Muscle of back (tissue), 13 donors: ENCODE measurements around the gene MAMDC4. TPM values are rescaled to one million over a fixed set of nuclear protein-coding genes. Genes with fewer than 3 reads are reported as not detected.
A peak's percentile ranks its signal among the peaks of the same experiment; 100 is the strongest.
"Not testable (repeated sequence)": the region's sequence is repeated elsewhere in the genome, so short reads cannot be mapped to it uniquely, and the experiment has no call there.

Experiments
- DNase-seq, 3 donors: peaks; one replicate each; pipeline versions ENCODE4 v3.0.0 to v3.0.0-alpha.2; 2013
- long read RNA-seq, 9 donors: transcript quantifications; one replicate each; lab custom pipeline, GENCODE V29; 2026
- polyA plus RNA-seq, 10 donors: library from polyadenylated mRNA; unstranded; fragments of 120-200 nt; gene quantifications; one replicate each; pipeline ENCODE4 v1.2.1, GENCODE V29; 2013; ENCODE audit not compliant: insufficient read length in 10 of 10

MAMDC4 gene
- 1 to 10 TPM; 2.0 to 5.6 (median 3.9) TPM for polyA plus RNA-seq
- long read RNA-seq, donor 1, partial matches to known transcripts = 111 of 432 reads
- long read RNA-seq, donor 1, other reads (novel, unspliced or antisense) = 321 of 432 reads
- long read RNA-seq, donor 2, partial matches to known transcripts = 82 of 431 reads
- long read RNA-seq, donor 2, other reads (novel, unspliced or antisense) = 349 of 431 reads
- long read RNA-seq, donor 3 = 0 reads
- long read RNA-seq, donor 4, partial matches to known transcripts = 74 of 363 reads
- long read RNA-seq, donor 4, other reads (novel, unspliced or antisense) = 289 of 363 reads
- long read RNA-seq, donor 5, partial matches to known transcripts = 129 of 488 reads
- long read RNA-seq, donor 5, other reads (novel, unspliced or antisense) = 359 of 488 reads
- long read RNA-seq, donor 6, partial matches to known transcripts = 616 of 629 reads
- long read RNA-seq, donor 6, other reads (novel, unspliced or antisense) = 13 of 629 reads
- long read RNA-seq, donor 7, partial matches to known transcripts = 100 of 438 reads
- long read RNA-seq, donor 7, other reads (novel, unspliced or antisense) = 338 of 438 reads
- long read RNA-seq, donor 8 = 0 reads
- long read RNA-seq, donor 9, partial matches to known transcripts = 8 of 55 reads
- long read RNA-seq, donor 9, other reads (novel, unspliced or antisense) = 47 of 55 reads

GRCh38 chr9:136851941-136852663, at the start of gene MAMDC4:
Gene MAMDC4, plus strand, starts transcription at chr9:136852346. Its CDS starts 71 bp downstream, at chr9:136852417.
- peak in 1 of 3 donors; percentile 27 for DNase-seq

- not testable (repeated sequence) for DNase-seq
These were observed 49.1 kb upstream of the MAMDC4 start for GRCh38 chr9:136803009-136803550.

GRCh38 chr9:136803551-136804508, 48.3 kb upstream of the MAMDC4 start:
- DNase-seq = no peak

- no peak for DNase-seq
These were observed 47.5 kb upstream of the MAMDC4 start for GRCh38 chr9:136804509-136805206.

- DNase-seq = no peak
These were observed 46.9 kb upstream of the MAMDC4 start for GRCh38 chr9:136805207-136805740.

GRCh38 chr9:136806067-136806466, 46.1 kb upstream of the MAMDC4 start:
- DNase-seq = no peak

- no peak for DNase-seq
These were observed 45.4 kb upstream of the MAMDC4 start for GRCh38 chr9:136806631-136807201.

- DNase-seq = peak; percentile 76 to 94 (median 91)
These were observed 44.7 kb upstream of the MAMDC4 start, which contains the start of gene RABL6 for GRCh38 chr9:136807281-136808074. Gene RABL6, plus strand, starts transcription at chr9:136807948. Its CDS starts 249 bp downstream, at chr9:136808197.

- peak in 1 of 3 donors; percentile 50 for DNase-seq
These were observed 43.9 kb upstream of the MAMDC4 start for GRCh38 chr9:136808075-136808805.

GRCh38 chr9:136808806-136809158, 43.4 kb upstream of the MAMDC4 start:
- DNase-seq = no peak

GRCh38 chr9:136814725-136815421, 37.3 kb upstream of the MAMDC4 start:
- DNase-seq = no peak

- DNase-seq = no peak
These were observed 36.7 kb upstream of the MAMDC4 start for GRCh38 chr9:136815422-136815782.

GRCh38 chr9:136820971-136821825, 30.9 kb upstream of the MAMDC4 start:
- DNase-seq = peak in 1 of 3 donors; percentile 67

- no peak for DNase-seq
These were observed 30.2 kb upstream of the MAMDC4 start for GRCh38 chr9:136821826-136822544.
